OCI-LY3 (cell line): ENCODE results near the gene NEIL1.

Source experiments
- EZH2phosphoT487 ChIP-seq: fragments of 200-600 bp; shearing (Covaris generic); IDR thresholded peaks from 2 replicates; pipeline ENCODE4 v1.6.1; 2018; ENCODE audit warnings: antibody characterized with exemption, mixed run types, low read depth
- TF ChIP-seq, protein P1 (sequence below): fragments of 200-600, 300-600 bp; sonication (generic); IDR thresholded peaks from 2 replicates; pipeline ENCODE4 v1.5.1; 2014; ENCODE audit warnings: antibody characterized with exemption, low read length, low read depth

DNA sequence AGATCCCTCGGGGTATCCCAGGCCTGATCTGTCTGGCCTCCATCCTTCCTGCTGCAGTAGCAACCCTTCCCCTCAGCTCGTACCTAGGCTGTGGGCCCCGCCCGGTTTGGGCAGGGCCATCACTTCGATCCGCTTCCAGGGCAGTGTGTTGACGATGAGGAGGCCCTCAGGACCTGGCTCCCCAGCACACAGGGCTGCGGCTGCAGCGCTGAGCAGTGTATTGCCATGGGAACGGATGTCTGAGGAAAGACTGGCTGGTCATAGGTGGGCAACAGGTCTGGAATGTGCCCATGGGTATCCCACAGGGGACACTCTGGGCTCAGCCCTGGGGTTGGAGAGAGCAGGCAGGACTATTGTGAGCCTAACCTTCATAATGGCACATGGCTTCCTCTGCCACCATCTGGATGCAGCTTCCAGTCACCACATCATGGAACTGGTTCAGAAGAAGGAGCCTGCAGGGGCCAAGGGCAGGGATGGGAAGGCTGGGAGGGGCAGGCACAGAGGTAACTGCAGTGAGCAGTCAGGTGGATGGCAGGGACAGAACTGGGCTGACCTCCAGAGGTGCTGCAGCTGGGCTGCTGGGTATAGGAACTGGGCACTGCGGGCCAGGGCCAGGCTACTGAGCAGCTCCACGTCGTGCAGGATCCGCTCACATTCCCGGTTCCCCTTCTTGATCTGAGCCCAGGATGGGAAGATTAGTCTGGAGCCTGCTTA is 12.9 kb downstream of the NEIL1 start:
- TF ChIP-seq, protein P1, sequence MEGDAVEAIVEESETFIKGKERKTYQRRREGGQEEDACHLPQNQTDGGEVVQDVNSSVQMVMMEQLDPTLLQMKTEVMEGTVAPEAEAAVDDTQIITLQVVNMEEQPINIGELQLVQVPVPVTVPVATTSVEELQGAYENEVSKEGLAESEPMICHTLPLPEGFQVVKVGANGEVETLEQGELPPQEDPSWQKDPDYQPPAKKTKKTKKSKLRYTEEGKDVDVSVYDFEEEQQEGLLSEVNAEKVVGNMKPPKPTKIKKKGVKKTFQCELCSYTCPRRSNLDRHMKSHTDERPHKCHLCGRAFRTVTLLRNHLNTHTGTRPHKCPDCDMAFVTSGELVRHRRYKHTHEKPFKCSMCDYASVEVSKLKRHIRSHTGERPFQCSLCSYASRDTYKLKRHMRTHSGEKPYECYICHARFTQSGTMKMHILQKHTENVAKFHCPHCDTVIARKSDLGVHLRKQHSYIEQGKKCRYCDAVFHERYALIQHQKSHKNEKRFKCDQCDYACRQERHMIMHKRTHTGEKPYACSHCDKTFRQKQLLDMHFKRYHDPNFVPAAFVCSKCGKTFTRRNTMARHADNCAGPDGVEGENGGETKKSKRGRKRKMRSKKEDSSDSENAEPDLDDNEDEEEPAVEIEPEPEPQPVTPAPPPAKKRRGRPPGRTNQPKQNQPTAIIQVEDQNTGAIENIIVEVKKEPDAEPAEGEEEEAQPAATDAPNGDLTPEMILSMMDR: no peak
- TF ChIP-seq EZH2phosphoT487: no peak
